Smooth muscle cell (in vitro differentiated cells): ENCODE measurements around the gene SYCE3. TPM values are rescaled to one million over a fixed set of nuclear protein-coding genes. Genes with fewer than 3 reads are reported as not detected.

Experiments used
- DNase-seq: peaks from one replicate; lab custom pipeline; 2025; ENCODE audit not compliant: unreplicated experiment; lab: John Stamatoyannopoulos, UW
- H2AFZ ChIP-seq: fragments of 200-600 bp; sonication (generic); 2 replicates; pipeline ENCODE4 v1.6.0; 2016; ENCODE audit warnings: antibody characterized with exemption, low read depth, mild to moderate bottlenecking
- H3F3A ChIP-seq: fragments of 200-600 bp; sonication (generic); 2 replicates; pipeline ENCODE4 v1.6.0; 2017; ENCODE audit warnings: antibody characterized with exemption, low read depth
- H3K27ac ChIP-seq: fragments of 200-600 bp; sonication (generic); 2 replicates; pipeline ENCODE4 v1.5.1; 2016; ENCODE audit warnings: low read depth, mild to moderate bottlenecking
- H3K27me3 ChIP-seq: fragments of 200-600 bp; sonication (generic); 2 replicates; pipeline ENCODE4 v1.6.1; 2016; ENCODE audit warnings: low read depth, mild to moderate bottlenecking
- H3K36me3 ChIP-seq: fragments of 200-600 bp; sonication (generic); 2 replicates; pipeline ENCODE4 v1.5.1; 2016; ENCODE audit warnings: low read depth
- H3K4me1 ChIP-seq: fragments of 200-600 bp; sonication (generic); 2 replicates; pipeline ENCODE4 v1.5.1; 2016; ENCODE audit warnings: low read depth
- H3K4me2 ChIP-seq: fragments of 200-600 bp; sonication (generic); 2 replicates; pipeline ENCODE4 v1.6.0; 2016; ENCODE audit warnings: mild to moderate bottlenecking
- H3K4me3 ChIP-seq: fragments of 200-600 bp; sonication (generic); 2 replicates; pipeline ENCODE4 v1.5.1; 2016; ENCODE audit warnings: mild to moderate bottlenecking
- H3K79me2 ChIP-seq: fragments of 200-600 bp; sonication (generic); 2 replicates; pipeline ENCODE4 v1.6.0; 2016; ENCODE audit warnings: low read depth, mild to moderate bottlenecking
- H3K9ac ChIP-seq: fragments of 200-600 bp; sonication (generic); 2 replicates; pipeline ENCODE4 v1.6.0; 2016; ENCODE audit warnings: low read depth
- H3K9me3 ChIP-seq: fragments of 200-600 bp; sonication (generic); replicated peaks from 2 replicates; pipeline ENCODE4 v1.5.1; 2016; ENCODE audit warnings: low read depth
- H4K20me1 ChIP-seq: fragments of 200-600 bp; sonication (generic); 2 replicates; pipeline ENCODE4 v1.6.0; 2016; ENCODE audit warnings: low read depth
- WGBS: methylation state at CpG from one replicate; pipeline ENCODE4 v1.1.7; 2016; ENCODE audit warnings: low lambda C conversion rate; 5-methylcytosine and 5-hydroxymethylcytosine counted together
- polyA plus RNA-seq: library from polyadenylated mRNA; unstranded; fragments of >200 nt; fragmentation: Nextera tagmentation; extraction: Ambion mirVana; gene quantifications from 2 replicates; pipeline ENCODE4 v1.2.1, GENCODE V29; 2016
- total RNA-seq: library from RNA; depleted of rRNA; stranded (reverse); fragments of >200 nt; gene quantifications from 2 replicates; pipeline ENCODE4 v1.2.3, GENCODE V29; 2014
- TF ChIP-seq, protein P1 (sequence below): fragments of 200-600 bp; sonication (generic); IDR thresholded peaks from 2 replicates; pipeline ENCODE4 v1.5.1; 2017; ENCODE audit warnings: borderline replicate concordance, mild to moderate bottlenecking, antibody characterized with exemption; ENCODE audit not compliant: insufficient read depth, poor library complexity, severe bottlenecking

The SYCE3 gene
- total and polyA plus RNA-seq, 2 experiments from 2014 or later, result not detected

DNA sequence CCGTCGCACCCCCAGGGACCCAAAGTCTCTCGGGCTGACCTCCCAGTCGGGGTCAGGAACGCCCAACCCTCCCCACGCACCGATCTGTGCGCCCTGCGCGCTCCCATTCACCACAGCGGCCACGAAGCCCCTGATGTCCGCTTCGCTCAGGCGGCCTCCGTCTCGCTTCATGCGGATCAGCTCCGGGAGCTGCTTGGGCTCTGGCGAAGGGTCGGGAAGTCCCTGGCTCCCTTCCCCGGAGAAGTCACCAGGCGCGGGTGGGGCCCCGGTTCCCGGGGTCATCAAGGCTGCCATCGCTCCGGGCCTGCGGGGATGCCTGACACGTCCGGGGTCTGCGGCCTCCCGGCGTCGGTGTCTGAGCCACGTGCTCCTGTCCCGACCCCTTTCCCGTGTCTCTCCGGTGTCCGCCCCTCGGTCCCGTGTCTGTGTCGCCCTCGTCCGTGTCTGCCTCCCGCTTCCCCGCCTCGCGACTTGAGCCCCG lies 33.3 kb downstream of the SYCE3 start:
- H3K4me3 ChIP-seq, result peak overlapping the region; percentile 69
- H3K9ac ChIP-seq, result no peak overlapping the region
- H3K79me2 ChIP-seq, result peaks cover 2% of the 10 kb centered on the region
- no peak overlapping the region for H2AFZ ChIP-seq
- H4K20me1 ChIP-seq, result peaks cover 17% of the 10 kb centered on the region
- DNase-seq, result no peak
- H3K4me2 ChIP-seq, result peak overlapping the region; percentile 98
- 50% methylated on average over 19 of the region's 50 CpGs for WGBS
- H3K9me3 ChIP-seq, result no peaks in the 10 kb centered on the region
- H3K27me3 ChIP-seq, result no peaks in the 10 kb centered on the region
- peaks cover 56% of the 10 kb centered on the region for H3F3A ChIP-seq
- no peaks in the 10 kb centered on the region for H3K36me3 ChIP-seq
- TF ChIP-seq, protein P1, sequence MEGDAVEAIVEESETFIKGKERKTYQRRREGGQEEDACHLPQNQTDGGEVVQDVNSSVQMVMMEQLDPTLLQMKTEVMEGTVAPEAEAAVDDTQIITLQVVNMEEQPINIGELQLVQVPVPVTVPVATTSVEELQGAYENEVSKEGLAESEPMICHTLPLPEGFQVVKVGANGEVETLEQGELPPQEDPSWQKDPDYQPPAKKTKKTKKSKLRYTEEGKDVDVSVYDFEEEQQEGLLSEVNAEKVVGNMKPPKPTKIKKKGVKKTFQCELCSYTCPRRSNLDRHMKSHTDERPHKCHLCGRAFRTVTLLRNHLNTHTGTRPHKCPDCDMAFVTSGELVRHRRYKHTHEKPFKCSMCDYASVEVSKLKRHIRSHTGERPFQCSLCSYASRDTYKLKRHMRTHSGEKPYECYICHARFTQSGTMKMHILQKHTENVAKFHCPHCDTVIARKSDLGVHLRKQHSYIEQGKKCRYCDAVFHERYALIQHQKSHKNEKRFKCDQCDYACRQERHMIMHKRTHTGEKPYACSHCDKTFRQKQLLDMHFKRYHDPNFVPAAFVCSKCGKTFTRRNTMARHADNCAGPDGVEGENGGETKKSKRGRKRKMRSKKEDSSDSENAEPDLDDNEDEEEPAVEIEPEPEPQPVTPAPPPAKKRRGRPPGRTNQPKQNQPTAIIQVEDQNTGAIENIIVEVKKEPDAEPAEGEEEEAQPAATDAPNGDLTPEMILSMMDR, result no peak
- peaks cover 23% of the 10 kb centered on the region for H3K4me1 ChIP-seq
- H3K27ac ChIP-seq, result peak overlapping the region; percentile 97

DNA sequence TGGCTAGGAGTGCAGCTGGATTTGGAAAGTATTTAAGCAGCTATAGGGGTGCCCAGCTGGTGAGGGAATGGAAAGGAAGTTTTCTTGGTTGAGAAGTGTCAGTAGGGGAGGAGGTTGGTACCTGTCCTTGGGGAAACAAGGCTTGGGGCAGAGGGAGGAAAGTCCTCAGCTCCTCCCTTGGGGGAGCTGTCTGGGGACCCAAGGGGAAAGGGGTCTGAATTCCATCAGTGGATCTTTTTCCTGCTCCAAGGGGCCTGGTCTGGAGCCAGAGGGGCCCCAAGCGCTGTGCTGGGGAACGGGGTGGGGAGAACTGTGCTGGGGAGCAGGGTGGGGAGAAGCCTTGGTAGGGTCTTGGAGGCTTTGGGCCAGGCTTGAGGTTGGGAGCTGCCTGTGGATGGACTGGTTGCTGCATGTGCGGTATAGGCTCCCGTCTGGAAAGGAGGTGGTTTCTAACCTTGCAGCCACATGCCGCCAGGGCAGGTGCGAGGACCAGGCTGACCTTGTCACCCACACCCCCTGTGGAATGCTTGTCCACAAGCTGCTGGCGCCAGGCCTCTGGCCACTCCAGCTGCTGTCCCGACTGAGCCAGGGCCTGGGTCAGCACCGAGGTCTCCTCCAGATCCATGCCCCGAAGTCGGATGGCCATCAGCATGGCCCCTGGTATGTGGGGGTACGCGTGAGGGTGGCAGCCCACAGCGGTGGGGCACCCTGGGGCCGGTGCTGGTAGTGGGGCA lies 33.9 kb downstream of the SYCE3 start:
- Histone ChIP-seq H3K27ac (peak overlapping the region; percentile 97), H3K27me3 (no peaks in the 10 kb centered on the region), H3K36me3 (no peaks in the 10 kb centered on the region), H4K20me1 (peaks cover 23% of the 10 kb centered on the region), H3K4me2 (peak overlapping the region; percentile 98), H3F3A (peaks cover 61% of the 10 kb centered on the region), H3K9me3 (no peaks in the 10 kb centered on the region), H3K4me1 (peaks cover 21% of the 10 kb centered on the region), H3K79me2 (peaks cover 8% of the 10 kb centered on the region), H3K9ac (no peak overlapping the region), H3K4me3 (peak overlapping the region; percentile 69), H2AFZ (no peak overlapping the region)
- 77% methylated on average over 11 of the region's 15 CpGs for WGBS
- DNase-seq, result no peak
- TF ChIP-seq, protein P1, result no peak

DNA sequence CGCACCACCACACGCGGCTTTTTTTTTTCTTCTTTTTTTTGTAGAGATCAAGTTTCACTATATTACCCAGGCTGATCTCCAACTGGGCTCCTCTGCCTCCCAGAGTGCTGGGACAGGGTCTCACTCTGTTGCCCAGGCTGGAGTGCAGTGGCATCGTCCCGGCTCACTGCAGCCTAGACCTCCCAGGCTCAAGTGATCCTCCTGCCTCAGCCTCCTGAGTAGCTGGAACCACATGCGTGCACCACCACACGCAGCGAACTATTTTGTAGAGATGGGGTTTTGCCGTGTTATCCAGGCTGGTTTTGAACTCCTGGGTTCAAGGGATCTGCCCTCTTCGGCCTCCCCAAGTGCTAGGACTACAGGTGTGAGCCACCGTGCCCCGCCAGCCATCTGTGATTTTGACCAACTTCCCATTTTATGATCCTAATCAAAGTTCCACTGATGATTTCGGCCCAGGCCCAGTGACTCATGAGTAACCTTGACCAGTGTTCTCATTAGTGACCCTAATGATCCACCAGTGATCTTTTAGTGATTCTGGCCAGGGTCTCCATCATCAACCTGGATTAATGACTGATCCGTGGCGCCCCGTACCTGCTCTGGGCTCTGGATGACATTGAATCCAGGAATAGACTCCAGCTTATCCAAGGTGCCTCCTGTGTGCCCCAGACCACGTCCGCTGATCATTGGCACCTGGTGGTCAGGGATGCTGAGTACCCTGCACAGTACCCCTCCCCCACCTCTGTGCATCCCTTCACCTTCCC lies 34.6 kb downstream of the SYCE3 start:
- Histone ChIP-seq H3K27me3 (no peaks in the 10 kb centered on the region), H2AFZ (no peak overlapping the region), H3K9ac (no peak overlapping the region), H3K4me3 (no peak overlapping the region), H3K79me2 (peaks cover 10% of the 10 kb centered on the region), H3K36me3 (no peaks in the 10 kb centered on the region), H4K20me1 (peaks cover 30% of the 10 kb centered on the region), H3K4me1 (peaks cover 17% of the 10 kb centered on the region), H3K4me2 (peak overlapping the region; percentile 98), H3K27ac (peak overlapping the region; percentile 97), H3K9me3 (no peaks in the 10 kb centered on the region), H3F3A (peaks cover 57% of the 10 kb centered on the region)
- DNase-seq, result no peak
- TF ChIP-seq, protein P1, result no peak
- 89% methylated on average over 18 of the region's 18 CpGs for WGBS
